OCI-LY7 (cell line): ENCODE measurements around the gene SLC19A3. TPM values are rescaled to one million over a fixed set of nuclear protein-coding genes. Genes with fewer than 3 reads are reported as not detected.

Experiments used
- BruUV-seq: library from RNA; stranded (reverse); fragments of 400-500 nt; replicated peaks from 2 replicates; lab custom pipeline; 2021; lab: Mats Ljungman, UMichigan
- CTCF ChIA-PET: fragments of 300-600 bp; sonication (Branson Sonifier 250); formaldehyde crosslinking; loops from one replicate; lab custom pipeline; 2022; ENCODE audit warnings: antibody characterized with exemption; ENCODE audit not compliant: unreplicated experiment; lab: Charles Lee
- POLR2A ChIA-PET: fragments of 300-600 bp; sonication (Branson Sonifier 250); formaldehyde crosslinking; loops from one replicate; lab custom pipeline; 2022; ENCODE audit warnings: antibody characterized with exemption; lab: Charles Lee
- DNase-seq: peaks from one replicate; pipeline ENCODE4 v3.0.0-alpha.2; 2015; ENCODE audit warnings: low spot score
- H2AFZ ChIP-seq: fragments of 200-600 bp; sonication (generic), shearing (Covaris generic); 2 replicates; pipeline ENCODE4 v1.6.1; 2014; ENCODE audit warnings: mild to moderate bottlenecking, antibody characterized with exemption, low read length, moderate library complexity
- H3K27ac ChIP-seq: fragments of 200-600 bp; sonication (generic); 2 replicates; pipeline ENCODE4 v1.5.1; 2014; ENCODE audit warnings: mixed run types, low read depth, mild to moderate bottlenecking, moderate library complexity, low read length, inconsistent platforms; ENCODE audit not compliant: poor library complexity, severe bottlenecking
- H3K36me3 ChIP-seq: fragments of 200-600 bp; sonication (generic); 2 replicates; pipeline ENCODE4 v1.6.1; 2014; ENCODE audit warnings: mild to moderate bottlenecking, antibody characterized with exemption, low read length, moderate library complexity, mixed read lengths; ENCODE audit not compliant: insufficient read depth
- H3K4me1 ChIP-seq: fragments of 200-600 bp; sonication (generic); 2 replicates; pipeline ENCODE4 v1.5.1; 2014; ENCODE audit warnings: mild to moderate bottlenecking, low read length; ENCODE audit not compliant: insufficient read depth, poor library complexity, severe bottlenecking
- H3K4me2 ChIP-seq: fragments of 200-600 bp; sonication (generic); 2 replicates; pipeline ENCODE4 v1.6.1; 2014; ENCODE audit warnings: mild to moderate bottlenecking, low read length
- H3K4me3 ChIP-seq: fragments of 200-600 bp; sonication (generic); 2 replicates; pipeline ENCODE4 v1.5.1; 2014; ENCODE audit warnings: mild to moderate bottlenecking, low read depth, low read length; ENCODE audit not compliant: poor library complexity, severe bottlenecking
- H3K79me2 ChIP-seq: fragments of 200-600 bp; sonication (generic); 2 replicates; pipeline ENCODE4 v1.6.1; 2016; ENCODE audit warnings: low read depth, mild to moderate bottlenecking, low read length, moderate library complexity, mixed read lengths; ENCODE audit not compliant: insufficient read depth
- H3K9me2 ChIP-seq: fragments of 200-600 bp; sonication (generic); 2 replicates; pipeline ENCODE4 v1.6.1; 2016; ENCODE audit warnings: mild to moderate bottlenecking, low read length, mixed read lengths; ENCODE audit not compliant: insufficient read depth
- H3K9me3 ChIP-seq: fragments of 200-600 bp; sonication (generic); 2 replicates; pipeline ENCODE4 v1.6.1; 2014; ENCODE audit warnings: mild to moderate bottlenecking, mixed run types, low read length, mixed read lengths
- H4K20me1 ChIP-seq: fragments of 200-600 bp; sonication (generic); 2 replicates; pipeline ENCODE4 v1.6.1; 2014; ENCODE audit warnings: mild to moderate bottlenecking, antibody characterized with exemption, low read length, moderate library complexity, mixed read lengths; ENCODE audit not compliant: insufficient read depth
- CTCF ChIP-seq: fragments of 200-600 bp; sonication (generic); conservative IDR thresholded peaks from 2 replicates; pipeline ENCODE4 v1.5.1; 2014; ENCODE audit warnings: mild to moderate bottlenecking, antibody characterized with exemption, low read length, moderate library complexity, mixed read lengths
- EZH2phosphoT487 ChIP-seq: fragments of 200-600 bp; sonication (generic); IDR thresholded peaks from 2 replicates; pipeline ENCODE4 v1.6.1; 2018; ENCODE audit warnings: low read depth, borderline replicate concordance, mild to moderate bottlenecking, mixed run types, antibody characterized with exemption, low read length, moderate library complexity, mixed read lengths
- intact Hi-C: fragments of 100-400 bp; cut with micrococcal nuclease; formaldehyde crosslinking; loops from one replicate; pipeline ENCODE4 v1.10.0; 2022; ENCODE audit not compliant: unreplicated experiment
- total RNA-seq, 2 experiments: library from RNA; depleted of rRNA in 1 of 2; stranded (reverse); fragments of >200 nt in 1 of 2; shearing (Covaris generic) in 1 of 2; gene quantifications; 2 replicates each; pipeline ENCODE4 v1.2.3, GENCODE V29; 2014 to 2022

Gene SLC19A3
- total RNA-seq, 2 experiments from 2014 or later = not detected

GRCh38 chr2:227765788-227766372, 48.1 kb upstream of the SLC19A3 start:
- H2AFZ ChIP-seq = no peak overlapping the region
- H4K20me1 ChIP-seq = no peaks in the 10 kb centered on the region
- no peak for DNase-seq
- no peak overlapping the region for H3K4me3 ChIP-seq
- H3K27ac ChIP-seq = no peak overlapping the region
- BruUV-seq = no TSS peak
- ChIA-PET POLR2A (interaction anchor here (0.6 to 0.9 kb wide), 3 partner anchors 98 to 477 kb away, joined by 3 read pairs; no protein-coding TSS in a partner anchor), CTCF (interaction anchor here (0.7 to 1.1 kb wide), 2 partner anchors 10 to 108 kb away, joined by 3 to 5 read pairs; no protein-coding TSS in a partner anchor)
- intact Hi-C loops = loop anchor here (1.0 to 10.0 kb wide), 4 partner anchors 108 to 637 kb away; no protein-coding TSS in a partner anchor
- H3K4me1 ChIP-seq = no peaks in the 10 kb centered on the region
- no peaks in the 10 kb centered on the region for H3K79me2 ChIP-seq
- no peak for TF ChIP-seq EZH2phosphoT487
- no peak for TF ChIP-seq CTCF
- H3K9me2 ChIP-seq = no peaks in the 10 kb centered on the region
- H3K36me3 ChIP-seq = no peaks in the 10 kb centered on the region
- H3K9me3 ChIP-seq = no peaks in the 10 kb centered on the region
- H3K4me2 ChIP-seq = no peak overlapping the region

GRCh38 chr2:227761740-227762476, 44.1 kb upstream of the SLC19A3 start:
- Histone ChIP-seq H2AFZ (no peak overlapping the region), H3K9me2 (no peaks in the 10 kb centered on the region), H3K27ac (no peak overlapping the region), H3K4me2 (no peak overlapping the region), H3K79me2 (no peaks in the 10 kb centered on the region), H3K4me3 (no peak overlapping the region), H4K20me1 (no peaks in the 10 kb centered on the region), H3K9me3 (no peaks in the 10 kb centered on the region), H3K36me3 (no peaks in the 10 kb centered on the region), H3K4me1 (no peaks in the 10 kb centered on the region)
- intact Hi-C loops = loop anchor here (10.0 kb wide), 1 partner anchor 357 kb away; no protein-coding TSS in a partner anchor
- POLR2A ChIA-PET = interaction anchor here (0.5 to 0.6 kb wide), 3 partner anchors 12 to 631 kb away, joined by 3 to 4 read pairs (median 4); no protein-coding TSS in a partner anchor
- DNase-seq = no peak
- CTCF ChIA-PET = no interaction called here
- no TSS peak for BruUV-seq
- TF ChIP-seq EZH2phosphoT487 (no peak), CTCF (no peak)
